ENCODE data around the gene SOX6.

GRCh38 chr11:16297332-16297731, 59.0 kb downstream of the SOX6 start:
- TF ChIP-seq EZH2phosphoT487 (IDR thresholded peaks at IDR 0.05; ENCODE audit: low read depth): no peak
- TF ChIP-seq, protein P1, sequence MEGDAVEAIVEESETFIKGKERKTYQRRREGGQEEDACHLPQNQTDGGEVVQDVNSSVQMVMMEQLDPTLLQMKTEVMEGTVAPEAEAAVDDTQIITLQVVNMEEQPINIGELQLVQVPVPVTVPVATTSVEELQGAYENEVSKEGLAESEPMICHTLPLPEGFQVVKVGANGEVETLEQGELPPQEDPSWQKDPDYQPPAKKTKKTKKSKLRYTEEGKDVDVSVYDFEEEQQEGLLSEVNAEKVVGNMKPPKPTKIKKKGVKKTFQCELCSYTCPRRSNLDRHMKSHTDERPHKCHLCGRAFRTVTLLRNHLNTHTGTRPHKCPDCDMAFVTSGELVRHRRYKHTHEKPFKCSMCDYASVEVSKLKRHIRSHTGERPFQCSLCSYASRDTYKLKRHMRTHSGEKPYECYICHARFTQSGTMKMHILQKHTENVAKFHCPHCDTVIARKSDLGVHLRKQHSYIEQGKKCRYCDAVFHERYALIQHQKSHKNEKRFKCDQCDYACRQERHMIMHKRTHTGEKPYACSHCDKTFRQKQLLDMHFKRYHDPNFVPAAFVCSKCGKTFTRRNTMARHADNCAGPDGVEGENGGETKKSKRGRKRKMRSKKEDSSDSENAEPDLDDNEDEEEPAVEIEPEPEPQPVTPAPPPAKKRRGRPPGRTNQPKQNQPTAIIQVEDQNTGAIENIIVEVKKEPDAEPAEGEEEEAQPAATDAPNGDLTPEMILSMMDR (IDR thresholded peaks at IDR 0.05; ENCODE audit: low read depth, low read length): no peak
